ENCODE results near the gene RABGEF1.
"Not testable (repeated sequence)": the region's sequence is repeated elsewhere in the genome, so short reads cannot be mapped to it uniquely, and the experiment has no call there.

GRCh38 chr7:66742298-66742697 is 1.8 kb downstream of the RABGEF1 start:
- not testable (repeated sequence) for TF ChIP-seq CTCF (conservative IDR thresholded peaks at IDR 0.05; ENCODE audit: low read depth in 2 of 2); POLR2AphosphoS5 (IDR thresholded peaks at IDR 0.05; ENCODE audit: low read depth); EZH2 (IDR thresholded peaks at IDR 0.05; ENCODE audit: low read depth, unreplicated experiment); ZNF331 (CRISPR knock-in tag; IDR thresholded peaks at IDR 0.05; ENCODE audit: low read depth); REST (IDR thresholded peaks at IDR 0.05; ENCODE audit: unreplicated experiment)
